NCI-H2196 (cell line): ENCODE data around the gene CAMK4.

Experiments used
- DNase-seq: peaks from one replicate; lab custom pipeline; 2025; ENCODE audit not compliant: unreplicated experiment; lab: John Stamatoyannopoulos, UW

CAMK4 gene

GRCh38 chr5:111478898-111479297, 254.7 kb downstream of the CAMK4 start:
- DNase-seq = no peak

DNA sequence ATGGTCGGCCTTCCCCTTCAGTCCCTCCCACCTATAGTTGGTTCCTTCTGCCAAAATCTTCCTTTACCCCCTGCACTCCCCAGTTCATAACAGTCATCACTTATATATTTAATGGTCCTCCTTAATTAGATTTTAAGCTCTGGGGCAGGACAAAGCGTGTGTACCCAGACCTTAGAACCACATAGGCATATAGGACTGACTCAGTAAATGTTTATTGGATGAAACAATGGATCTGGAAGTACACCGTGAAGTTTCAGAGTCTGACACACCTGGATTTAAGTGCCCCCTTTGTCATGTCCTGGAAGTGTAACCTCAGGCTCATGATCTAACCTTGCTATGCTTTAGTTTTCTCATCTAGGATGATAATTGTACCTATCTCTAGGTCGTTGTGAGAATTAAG, 256.2 kb downstream of the CAMK4 start:
- no peak for DNase-seq

DNA sequence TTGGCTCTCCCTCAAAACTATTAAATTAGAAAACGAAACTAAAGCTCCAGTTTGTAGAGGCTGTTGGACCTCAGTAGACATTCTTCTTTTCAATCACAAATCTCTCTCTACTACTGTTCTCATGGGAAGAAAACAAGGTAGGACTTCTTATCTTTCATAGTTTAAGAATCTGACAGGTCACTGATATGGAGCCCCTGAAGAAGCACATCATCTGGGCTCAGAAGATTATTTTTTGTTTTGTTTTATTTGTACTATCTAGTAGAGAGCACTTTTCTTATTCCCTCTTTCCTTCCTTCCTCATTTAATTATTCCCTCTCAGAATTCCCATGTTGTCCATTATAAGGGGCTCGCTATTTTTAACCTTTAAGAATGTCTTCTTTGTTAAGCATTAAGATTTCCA, 261.9 kb downstream of the CAMK4 start:
- DNase-seq = no peak

DNA sequence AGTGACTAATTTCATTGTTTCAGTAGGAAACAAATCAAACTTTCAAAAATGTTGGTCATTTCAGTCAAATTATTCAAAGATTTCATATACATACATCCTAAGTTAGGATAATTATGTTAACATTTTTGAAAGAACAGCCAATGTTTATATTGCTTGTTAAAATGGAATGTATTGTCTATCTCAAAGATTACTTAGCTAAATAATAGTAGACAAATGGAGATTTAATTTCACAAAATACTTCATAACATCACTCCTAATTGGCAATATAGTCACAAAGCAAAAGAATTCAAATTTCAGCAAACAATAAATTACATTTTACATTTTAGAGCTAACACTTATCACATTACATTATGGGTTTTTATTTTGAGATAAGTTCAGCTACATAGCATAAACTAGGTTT, 262.7 kb downstream of the CAMK4 start:
- DNase-seq = no peak

- DNase-seq = no peak
These were observed 264.2 kb downstream of the CAMK4 start for GRCh38 chr5:111488353-111488752.

GRCh38 chr5:111493031-111493430, 268.8 kb downstream of the CAMK4 start:
- no peak for DNase-seq

- DNase-seq = no peak
These were observed 270.3 kb downstream of the CAMK4 start for GRCh38 chr5:111494355-111494999.

DNA sequence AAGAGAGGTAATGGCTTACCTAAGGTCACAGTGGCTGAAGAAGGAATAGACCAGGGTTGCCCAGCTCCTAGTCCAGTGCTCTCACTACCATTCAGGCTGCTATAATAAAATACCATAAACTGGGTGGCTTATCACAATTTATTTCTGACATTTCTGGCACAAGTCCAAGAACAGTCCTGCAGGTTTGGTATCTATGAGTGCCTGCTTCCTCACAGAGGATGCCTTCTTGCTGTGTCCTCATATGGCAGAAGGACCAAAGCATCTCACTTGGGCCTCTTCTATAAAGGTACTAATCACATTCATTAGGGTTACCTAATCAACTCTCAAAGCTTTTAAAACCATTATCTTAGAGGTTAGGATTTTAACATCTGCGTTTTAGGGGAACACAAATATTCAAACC, 271.0 kb downstream of the CAMK4 start:
- no peak for DNase-seq

DNA sequence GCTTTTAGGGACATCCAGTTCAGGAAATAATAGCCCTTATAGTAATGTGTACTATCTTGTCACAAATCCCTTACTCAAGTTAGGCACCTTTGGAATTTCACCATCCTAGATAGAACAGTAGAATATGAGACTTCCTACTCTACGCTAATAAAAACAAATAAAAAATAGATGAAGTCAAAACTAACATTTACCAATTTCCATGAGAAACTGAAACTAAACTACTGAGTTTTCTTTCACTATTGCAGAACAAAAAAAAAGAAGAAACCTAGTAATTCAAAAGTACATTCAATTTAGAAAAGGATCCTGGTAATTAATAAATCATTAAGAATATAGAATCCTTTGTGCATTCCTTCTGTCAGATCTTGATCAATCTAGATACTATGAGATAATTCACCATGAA, 274.2 kb downstream of the CAMK4 start:
- no peak for DNase-seq

DNA sequence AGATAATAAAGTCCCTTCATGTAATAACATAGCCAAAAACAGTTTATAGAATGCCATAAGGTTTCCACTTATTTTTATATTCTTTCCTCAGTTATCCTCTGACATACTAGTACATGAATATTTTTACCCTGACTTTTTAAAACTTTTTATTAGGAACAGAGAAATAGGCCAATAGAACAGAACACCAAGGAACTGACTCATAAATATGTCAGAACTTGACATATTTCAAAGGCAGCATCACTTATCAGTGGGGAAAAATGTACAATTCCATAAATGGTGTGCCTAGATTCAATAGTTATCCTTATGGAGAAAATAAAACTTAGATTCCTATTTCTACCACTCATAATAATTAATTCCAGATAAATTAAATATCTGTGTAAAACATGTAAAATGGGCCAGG, 278.8 kb downstream of the CAMK4 start:
- DNase-seq = no peak

DNA sequence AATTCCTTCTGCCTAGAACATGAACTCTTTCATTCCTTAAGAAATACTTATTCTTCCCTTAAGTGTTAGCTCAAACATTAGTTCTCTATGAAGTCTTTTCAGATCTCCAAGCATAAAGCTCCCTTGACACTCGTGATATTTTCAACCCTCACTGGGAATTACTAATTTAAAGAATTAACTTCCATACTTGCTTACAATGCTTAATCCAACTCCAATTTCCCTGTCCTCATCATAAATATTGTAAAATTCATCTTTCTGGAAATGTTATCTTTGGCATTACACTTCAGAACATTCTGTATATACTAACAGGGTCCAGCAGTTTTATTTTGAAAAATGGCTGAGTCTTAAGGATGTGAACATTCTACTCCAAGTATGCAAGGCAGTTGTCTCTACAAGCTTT, 280.9 kb downstream of the CAMK4 start:
- no peak for DNase-seq

DNA sequence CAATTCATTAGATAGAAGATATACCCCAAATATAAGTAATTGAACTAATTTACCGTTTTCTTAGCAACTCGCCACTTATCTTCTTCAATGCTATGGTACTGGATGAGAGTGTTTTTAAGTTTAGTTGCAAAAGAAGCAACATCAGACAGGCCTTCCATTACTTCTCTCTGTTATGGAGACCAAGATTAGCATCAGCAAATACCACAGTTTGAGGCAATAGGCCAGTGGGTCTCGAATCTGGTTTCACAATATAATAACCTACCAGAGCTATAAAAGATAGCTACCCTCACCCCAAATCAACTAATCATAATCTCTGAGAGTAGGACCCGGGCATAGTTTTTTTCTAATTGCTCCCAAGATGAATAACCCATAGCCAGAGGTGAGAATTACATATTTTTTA, 283.1 kb downstream of the CAMK4 start:
- DNase-seq = no peak

DNA sequence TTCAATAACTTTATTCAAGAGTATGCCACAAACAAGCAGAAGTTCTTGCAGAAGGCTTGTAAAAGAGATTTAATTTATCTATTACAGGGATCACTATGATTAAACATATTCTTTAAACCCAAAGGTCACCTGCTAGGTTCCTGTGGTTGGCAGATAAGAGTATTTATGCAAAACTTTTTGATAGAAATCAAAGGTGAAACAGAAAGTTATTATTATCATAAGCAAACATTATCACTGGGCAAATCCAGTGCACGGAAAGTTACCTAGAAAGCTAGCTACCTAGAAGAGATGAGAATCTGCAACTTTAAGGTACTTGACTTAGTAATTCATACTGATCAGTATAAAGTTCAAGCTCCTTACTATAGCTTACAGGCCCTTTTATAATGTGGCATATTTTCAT, 284.9 kb downstream of the CAMK4 start:
- DNase-seq = no peak

DNA sequence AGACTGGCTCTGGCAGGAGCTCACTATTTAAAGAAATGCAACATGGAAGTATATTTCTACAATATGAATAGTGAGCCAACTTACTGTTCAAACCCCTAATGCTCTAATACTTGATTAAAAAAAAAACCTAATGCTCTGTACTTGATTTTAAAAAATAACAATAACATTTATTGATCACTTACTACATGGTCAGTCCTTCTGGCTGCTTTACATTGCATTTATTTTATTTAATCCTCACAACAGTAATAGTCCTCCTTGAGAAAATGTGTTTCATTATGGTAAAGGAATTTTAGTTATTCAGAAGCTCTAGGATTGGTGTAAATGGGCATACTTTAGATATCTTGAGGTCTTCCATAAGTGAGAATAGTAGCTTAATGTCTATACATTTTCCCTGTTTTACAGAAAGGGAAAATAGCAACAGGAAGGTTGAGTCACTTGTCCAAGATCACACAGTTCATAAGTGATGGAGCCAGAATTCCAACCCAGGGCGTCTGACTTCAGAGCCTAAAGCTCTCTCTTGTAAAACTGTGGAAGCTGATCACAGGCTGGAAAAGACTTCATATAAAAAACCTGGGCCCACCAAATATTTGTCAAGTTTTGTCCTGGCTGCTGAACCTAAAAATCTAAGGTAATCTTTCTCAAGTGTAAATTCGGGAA, 287.1 kb downstream of the CAMK4 start:
- no peak for DNase-seq

- peak; percentile 70 for DNase-seq
These were observed 287.7 kb downstream of the CAMK4 start for GRCh38 chr5:111511831-111512374.

DNA sequence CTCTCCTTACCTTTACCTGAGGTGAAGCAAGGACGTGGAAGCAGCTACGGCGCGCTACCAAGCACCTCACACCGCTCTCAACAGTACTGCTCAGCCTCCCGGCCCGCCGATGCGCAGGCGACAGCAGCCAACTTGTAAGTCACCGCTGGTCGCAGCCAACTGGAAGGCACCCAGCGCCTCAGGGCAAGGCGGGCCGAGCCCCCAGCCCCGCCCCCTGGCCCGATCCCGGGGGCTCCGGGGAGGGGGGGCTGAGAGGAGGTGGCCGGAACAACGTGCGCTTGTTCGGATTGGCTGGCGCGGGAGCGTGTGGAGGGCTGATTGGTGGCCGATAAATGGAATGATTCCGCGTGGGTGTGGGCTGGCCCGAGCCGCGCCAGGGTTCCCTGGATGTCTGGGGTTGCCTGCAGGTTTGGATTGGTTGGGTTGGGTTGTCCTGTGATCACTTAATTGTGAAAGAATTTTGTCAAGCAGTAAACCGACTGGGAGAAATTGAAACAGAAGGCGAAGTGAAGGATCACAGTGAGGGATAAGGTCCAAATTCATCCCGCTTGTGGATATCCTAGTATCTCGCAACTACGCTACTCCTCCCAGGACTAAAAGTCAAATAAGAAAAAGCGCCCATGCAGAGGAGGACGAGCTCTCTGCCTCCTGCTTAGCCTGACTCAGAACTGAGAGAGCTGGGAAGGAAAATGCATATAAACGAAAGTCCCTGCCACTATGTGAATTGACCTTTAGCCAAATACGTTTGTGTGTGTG, 288.4 kb downstream of the CAMK4 start, which contains the start of gene STARD4:
TSS of gene STARD4 (minus strand) at position 161 of the 756 bp plus-strand sequence. CDS start 5,102 bp downstream, outside the sequence.
- peak; percentile 94 for DNase-seq

- DNase-seq = no peak
These were observed 288.9 kb downstream of the CAMK4 start for GRCh38 chr5:111513131-111513520.

DNA sequence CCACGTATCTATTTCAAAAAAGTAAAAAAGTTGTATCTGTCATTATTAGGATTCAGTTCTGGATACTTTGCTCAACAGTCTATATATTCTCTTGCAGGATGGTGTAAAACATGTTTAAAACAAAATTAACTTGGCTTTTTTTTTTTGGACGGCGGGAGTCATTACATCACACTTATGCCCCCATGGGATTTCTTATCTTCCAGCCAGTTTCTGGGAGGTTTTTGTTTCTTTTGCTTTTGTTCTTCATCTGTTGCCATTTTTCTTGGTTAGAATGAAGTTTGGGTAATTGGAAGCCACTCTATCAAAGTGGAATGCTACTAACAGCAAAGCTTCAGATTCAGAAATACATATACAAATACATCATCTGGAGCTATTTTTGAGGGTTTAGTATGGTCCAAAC, 289.9 kb downstream of the CAMK4 start:
- DNase-seq = no peak

GRCh38 chr5:111517853-111518501, 293.8 kb downstream of the CAMK4 start:
- DNase-seq = no peak

DNA sequence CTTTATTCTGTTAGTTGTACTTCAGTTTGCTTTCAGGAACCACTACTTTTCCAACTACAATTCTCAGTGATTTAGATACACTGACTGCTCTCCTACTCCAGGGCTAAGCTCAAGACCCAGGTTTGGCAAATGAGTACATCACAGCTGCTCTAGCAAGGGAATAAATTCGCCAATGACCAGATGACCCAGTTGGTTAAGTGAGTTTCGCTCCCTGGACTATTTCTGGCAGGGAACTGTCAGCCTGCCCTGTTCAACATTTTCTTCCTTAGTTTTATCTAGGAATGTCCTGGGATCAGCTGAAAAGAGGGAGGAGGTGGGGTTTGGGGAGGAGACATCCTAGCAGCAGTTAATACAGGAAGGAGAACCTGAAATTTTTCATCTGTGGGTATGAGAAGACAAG, 294.6 kb downstream of the CAMK4 start:
- DNase-seq = no peak

GRCh38 chr5:111520908-111521307, 296.7 kb downstream of the CAMK4 start:
- no peak for DNase-seq
